B cell (primary cell): Measurements from ENCODE around the gene DLGAP4. TPM values are rescaled to one million over a fixed set of nuclear protein-coding genes. Genes with fewer than 3 reads are reported as not detected.

Experiments used
- ATAC-seq: fragments of 200-7000 bp; cut with Tn5 transposase; one replicate; pipeline ENCODE4 v1.10.0; 2021; ENCODE audit warnings: low read depth, mild to moderate bottlenecking, moderate number of reproducible peaks, moderate library complexity
- CTCF ChIA-PET: fragments of 350-600 bp; sonication (Branson Sonifier 250); formaldehyde crosslinking; loops from one replicate; lab custom pipeline; 2021; ENCODE audit warnings: antibody characterized with exemption, inconsistent platforms; lab: Charles Lee
- POLR2A ChIA-PET: fragments of 350-600 bp; sonication (Branson Sonifier 250); formaldehyde crosslinking; loops from one replicate; lab custom pipeline; 2021; ENCODE audit warnings: antibody characterized with exemption; lab: Charles Lee
- DNase-seq: peaks from one replicate; pipeline ENCODE4 v3.0.0; 2013
- H2AFZ ChIP-seq: 2 replicates; pipeline ENCODE4 v1.6.1; 2012; ENCODE audit warnings: mild to moderate bottlenecking, low read depth, low read length; ENCODE audit not compliant: insufficient read depth, poor library complexity, severe bottlenecking
- H3K27ac ChIP-seq, 2 donors: 1 replicate in 1 of 2; 2 replicates in 1 of 2; pipeline ENCODE4 v1.5.1; 2012 to 2013; ENCODE audit warnings: low read length in 2 of 2, mild to moderate bottlenecking in 2 of 2, moderate library complexity in 1 of 2
- H3K27me3 ChIP-seq, 4 experiments: fragments of 200-600 bp in 1 of 4; sonication (generic) in 1 of 4; replicated peaks in 1 of 4; 1 replicate in 2 of 4; 2 replicates in 2 of 4; pipeline versions ENCODE4 v1.6.1 to v1.7.0; 2013 to 2016; ENCODE audit warnings: low read length in 3 of 4, mild to moderate bottlenecking in 2 of 4, mixed read lengths in 1 of 4, moderate library complexity in 1 of 4; ENCODE audit not compliant: insufficient read depth in 4 of 4, control insufficient read depth in 3 of 4; ENCODE audit errors: control extremely low read depth in 1 of 4
- H3K36me3 ChIP-seq, 2 experiments: replicated peaks in 1 of 2; 1 replicate in 1 of 2; 2 replicates in 1 of 2; pipeline versions ENCODE4 v1.6.1 to v1.7.1; 2013; ENCODE audit warnings: low read length in 1 of 2; ENCODE audit not compliant: insufficient read depth in 2 of 2, control insufficient read depth in 1 of 2; ENCODE audit errors: control extremely low read depth in 1 of 2, extremely low read depth in 1 of 2
- H3K4me1 ChIP-seq, 2 donors: fragments of 200-600 bp in 1 of 2; sonication (generic) in 1 of 2; 1 replicate in 1 of 2; 2 replicates in 1 of 2; pipeline versions ENCODE4 v1.5.1 to v1.6.1; 2013 to 2017; ENCODE audit warnings: low read length in 2 of 2; ENCODE audit not compliant: control insufficient read depth in 2 of 2, insufficient read depth in 2 of 2
- H3K4me2 ChIP-seq: replicated peaks from 2 replicates; pipeline ENCODE3; 2012; ENCODE audit warnings: mild to moderate bottlenecking, low read depth, low read length; ENCODE audit not compliant: poor library complexity, severe bottlenecking
- H3K4me3 ChIP-seq, 5 experiments: fragments of 200-600 bp in 1 of 5; sonication (generic) in 1 of 5; 1 replicate in 3 of 5; 2 replicates in 2 of 5; pipeline versions ENCODE4 v1.5.1 to v1.7.0; 2011 to 2016; ENCODE audit warnings: low read length in 4 of 5, mild to moderate bottlenecking in 4 of 5, low read depth in 2 of 5, control low read depth in 1 of 5, moderate library complexity in 1 of 5; ENCODE audit not compliant: insufficient read depth in 1 of 5; ENCODE audit errors: control extremely low read depth in 1 of 5, extremely low read depth in 1 of 5
- H3K79me2 ChIP-seq: fragments of 200-600 bp; sonication (generic); one replicate; pipeline ENCODE4 v1.6.0; 2016; ENCODE audit warnings: low read length; ENCODE audit not compliant: control insufficient read depth, insufficient read depth
- H3K9ac ChIP-seq: fragments of 200-600 bp; sonication (generic); 2 replicates; pipeline ENCODE4 v1.6.1; 2017; ENCODE audit warnings: mild to moderate bottlenecking, low read length, moderate library complexity
- H3K9me3 ChIP-seq, 3 donors: one replicate each; pipeline versions ENCODE4 v1.6.1 to v1.7.1; 2013; ENCODE audit warnings: low read length in 2 of 3; ENCODE audit not compliant: control insufficient read depth in 2 of 3, insufficient read depth in 1 of 3; ENCODE audit errors: control extremely low read depth in 1 of 3
- H4K20me1 ChIP-seq: 2 replicates; pipeline ENCODE4 v1.6.0; 2012; ENCODE audit warnings: mild to moderate bottlenecking, low read length; ENCODE audit not compliant: insufficient read depth, control insufficient read depth, poor library complexity, severe bottlenecking
- H3K27ac Mint-ChIP-seq: one replicate; pipeline ENCODE4 v1.8.0; 2021; ENCODE audit warnings: mixed read lengths
- H3K27me3 Mint-ChIP-seq: one replicate; pipeline ENCODE4 v1.8.0; 2021; ENCODE audit warnings: mixed read lengths
- H3K4me1 Mint-ChIP-seq: one replicate; pipeline ENCODE4 v1.8.0; 2021; ENCODE audit warnings: mixed read lengths
- H3K4me3 Mint-ChIP-seq: one replicate; pipeline ENCODE4 v1.8.0; 2021; ENCODE audit warnings: mixed read lengths
- H3K9me3 Mint-ChIP-seq: one replicate; pipeline ENCODE4 v1.8.0; 2022; ENCODE audit warnings: mixed read lengths; ENCODE audit not compliant: insufficient read depth
- EZH2 ChIP-seq: IDR thresholded peaks from 2 replicates; pipeline ENCODE4 v1.6.1; 2012; ENCODE audit warnings: borderline replicate concordance, low read depth, mild to moderate bottlenecking, moderate library complexity, low read length; ENCODE audit not compliant: insufficient read depth, poor library complexity, severe bottlenecking
- WGBS: methylation state at CpG from one replicate; pipeline ENCODE4 v1.1.5; 2013; ENCODE audit warnings: missing lambda C conversion rate; ENCODE audit not compliant: insufficient coverage; 5-methylcytosine and 5-hydroxymethylcytosine counted together
- intact Hi-C: fragments of 100-400 bp; cut with micrococcal nuclease; formaldehyde crosslinking; loops from one replicate; pipeline ENCODE4 v1.10.0; 2022
- polyA plus RNA-seq: library from polyadenylated mRNA; depleted of rRNA; stranded (reverse); fragments of >200 nt; gene quantifications from 2 replicates; pipeline ENCODE4 v1.2.3, GENCODE V29; 2012
- total RNA-seq, 2 donors: library from RNA; stranded (reverse); fragments of 120-200 nt in 1 of 2; gene quantifications; 1 replicate in 1 of 2; 2 replicates in 1 of 2; pipeline versions ENCODE4 v1.2.3 to v1.2.4, GENCODE V29; 2013 to 2022
- TF ChIP-seq, protein P1 (sequence below): fragments of 200-600 bp; IDR thresholded peaks from one replicate; pipeline ENCODE4 v1.8.0; 2022; ENCODE audit warnings: antibody characterized with exemption, mild to moderate bottlenecking

DLGAP4 gene
- total and polyA plus RNA-seq, 2 donors (not counting 1 experiment from before 2014, with no cell fraction given) = 68.8 to 87.8 TPM

DNA sequence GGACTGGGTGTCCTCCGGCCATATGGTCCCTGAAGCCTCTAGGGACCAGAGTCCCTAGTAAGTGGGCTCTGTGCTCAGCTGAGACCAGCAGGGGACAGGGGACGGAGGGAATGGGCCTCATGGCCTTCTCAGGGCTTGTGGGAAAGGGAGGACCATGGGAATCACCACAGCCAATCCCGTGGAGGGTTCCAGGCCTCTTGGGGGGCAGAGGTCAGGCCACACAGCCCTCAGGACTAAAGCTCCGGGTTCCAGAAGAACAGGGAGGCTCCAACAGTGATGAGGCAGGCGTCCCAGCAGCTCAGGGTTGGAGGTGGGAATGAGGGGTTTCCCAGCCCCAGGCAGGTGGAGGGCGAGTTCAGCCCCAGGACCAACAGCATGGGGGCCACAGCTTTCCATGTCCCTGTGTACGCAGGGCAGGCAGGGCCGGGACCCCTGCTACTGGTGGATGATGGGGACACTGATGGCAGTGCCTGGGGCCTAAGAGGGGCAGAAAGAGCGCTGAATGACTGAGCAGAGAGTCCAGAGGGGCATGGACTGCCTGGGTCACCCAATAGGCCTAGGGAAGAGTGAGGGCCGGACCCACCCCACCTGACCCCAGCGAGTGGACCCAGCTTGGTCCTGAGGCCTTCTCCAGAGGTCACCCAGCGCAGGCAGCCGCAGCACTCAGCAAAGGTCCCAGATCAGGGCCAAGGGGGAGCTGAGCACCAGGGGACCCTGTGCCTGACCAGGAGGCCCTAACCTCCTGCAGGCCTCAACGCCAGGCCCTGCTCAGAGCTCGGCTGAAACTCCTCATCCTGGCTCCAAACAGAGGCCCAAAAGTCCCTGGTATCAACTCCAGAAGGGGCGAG lies 244.0 kb downstream of the DLGAP4 start:
- CTCF ChIA-PET = interaction anchor here (1.0 kb wide), 1 partner anchor 55 kb away, joined by 3 read pairs; no protein-coding TSS in a partner anchor
- H2AFZ ChIP-seq = no peak overlapping the region
- ATAC-seq (no peak), DNase-seq (peak; percentile 6)
- H3K9ac ChIP-seq = no peak overlapping the region
- no peaks in the 10 kb centered on the region for H3K9me3 ChIP-seq
- intact Hi-C loops = no loop called here
- no peaks in the 10 kb centered on the region for H3K27me3 Mint-ChIP-seq
- H3K79me2 ChIP-seq = no peaks in the 10 kb centered on the region
- H3K27me3 ChIP-seq = no peaks in the 10 kb centered on the region
- no peak overlapping the region for H3K4me2 ChIP-seq
- H3K4me3 Mint-ChIP-seq = no peak overlapping the region
- H4K20me1 ChIP-seq = no peaks in the 10 kb centered on the region
- 96% methylated on average over 16 of the region's 16 CpGs for WGBS
- no peaks in the 10 kb centered on the region for H3K4me1 ChIP-seq
- H3K4me3 ChIP-seq = no peak overlapping the region
- H3K27ac Mint-ChIP-seq = no peak overlapping the region
- no peak overlapping the region for H3K27ac ChIP-seq
- no peaks in the 10 kb centered on the region for H3K9me3 Mint-ChIP-seq
- no peaks in the 10 kb centered on the region for H3K36me3 ChIP-seq
- H3K4me1 Mint-ChIP-seq = peaks cover under 1% of the 10 kb centered on the region
- POLR2A ChIA-PET = no interaction called here
- TF ChIP-seq, protein P1, sequence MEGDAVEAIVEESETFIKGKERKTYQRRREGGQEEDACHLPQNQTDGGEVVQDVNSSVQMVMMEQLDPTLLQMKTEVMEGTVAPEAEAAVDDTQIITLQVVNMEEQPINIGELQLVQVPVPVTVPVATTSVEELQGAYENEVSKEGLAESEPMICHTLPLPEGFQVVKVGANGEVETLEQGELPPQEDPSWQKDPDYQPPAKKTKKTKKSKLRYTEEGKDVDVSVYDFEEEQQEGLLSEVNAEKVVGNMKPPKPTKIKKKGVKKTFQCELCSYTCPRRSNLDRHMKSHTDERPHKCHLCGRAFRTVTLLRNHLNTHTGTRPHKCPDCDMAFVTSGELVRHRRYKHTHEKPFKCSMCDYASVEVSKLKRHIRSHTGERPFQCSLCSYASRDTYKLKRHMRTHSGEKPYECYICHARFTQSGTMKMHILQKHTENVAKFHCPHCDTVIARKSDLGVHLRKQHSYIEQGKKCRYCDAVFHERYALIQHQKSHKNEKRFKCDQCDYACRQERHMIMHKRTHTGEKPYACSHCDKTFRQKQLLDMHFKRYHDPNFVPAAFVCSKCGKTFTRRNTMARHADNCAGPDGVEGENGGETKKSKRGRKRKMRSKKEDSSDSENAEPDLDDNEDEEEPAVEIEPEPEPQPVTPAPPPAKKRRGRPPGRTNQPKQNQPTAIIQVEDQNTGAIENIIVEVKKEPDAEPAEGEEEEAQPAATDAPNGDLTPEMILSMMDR = no peak
- TF ChIP-seq EZH2 = no peak

DNA sequence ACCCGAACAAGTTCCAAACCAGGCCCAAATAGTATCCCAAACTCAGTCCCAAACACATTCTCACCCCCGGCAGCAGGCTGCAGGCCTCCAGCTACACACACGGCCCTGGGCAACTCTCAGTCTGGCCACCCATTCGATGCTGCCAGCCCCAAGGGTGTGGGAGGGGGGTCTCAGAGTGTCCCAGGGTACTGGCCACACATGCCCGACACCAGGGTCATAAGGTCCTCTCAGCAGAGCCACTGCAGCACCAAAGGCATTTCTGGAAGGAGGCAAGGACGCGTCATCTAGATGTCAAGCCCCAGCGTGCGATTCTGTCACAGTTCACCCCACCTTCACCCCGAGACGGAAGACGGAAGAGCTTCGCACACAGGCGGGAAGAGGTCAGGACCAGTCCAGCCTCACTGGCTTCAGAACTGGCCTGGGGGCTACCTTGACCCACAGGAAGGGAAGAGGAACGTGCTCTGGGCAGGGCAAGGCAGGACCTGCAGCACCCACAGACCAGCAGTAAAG lies 244.7 kb downstream of the DLGAP4 start:
- Mint-ChIP-seq H3K4me3 (no peak overlapping the region), H3K9me3 (no peaks in the 10 kb centered on the region), H3K27me3 (no peaks in the 10 kb centered on the region), H3K27ac (no peak overlapping the region), H3K4me1 (peaks cover 4% of the 10 kb centered on the region)
- 87% methylated on average over 11 of the region's 15 CpGs for WGBS
- DNase-seq (no peak), ATAC-seq (no peak)
- Histone ChIP-seq H4K20me1 (no peaks in the 10 kb centered on the region), H3K9ac (no peak overlapping the region), H3K27ac (no peak overlapping the region), H3K9me3 (no peaks in the 10 kb centered on the region), H3K27me3 (no peaks in the 10 kb centered on the region), H3K36me3 (no peaks in the 10 kb centered on the region), H2AFZ (no peak overlapping the region), H3K79me2 (no peaks in the 10 kb centered on the region), H3K4me1 (peaks cover 0 to under 1% of the 10 kb centered on the region in 2 donors), H3K4me3 (no peak overlapping the region), H3K4me2 (no peak overlapping the region)
- intact Hi-C loops = no loop called here
- TF ChIP-seq EZH2 = no peak
- TF ChIP-seq, protein P1 = no peak
- ChIA-PET CTCF (interaction anchor here (1.0 kb wide), 2 partner anchors 10 to 54 kb away, joined by 3 read pairs; no protein-coding TSS in a partner anchor), POLR2A (no interaction called here)
